CD4-positive, alpha-beta T cell treated with Interleukin-17A for 1 hour (primary cell): ENCODE measurements around the gene MPV17L.
"Not testable (repeated sequence)": the region's sequence is repeated elsewhere in the genome, so short reads cannot be mapped to it uniquely, and the experiment has no call there.

Experiments used
- DNase-seq: peaks from one replicate; pipeline ENCODE4 v3.0.0-alpha.2; 2020

Gene MPV17L

DNA sequence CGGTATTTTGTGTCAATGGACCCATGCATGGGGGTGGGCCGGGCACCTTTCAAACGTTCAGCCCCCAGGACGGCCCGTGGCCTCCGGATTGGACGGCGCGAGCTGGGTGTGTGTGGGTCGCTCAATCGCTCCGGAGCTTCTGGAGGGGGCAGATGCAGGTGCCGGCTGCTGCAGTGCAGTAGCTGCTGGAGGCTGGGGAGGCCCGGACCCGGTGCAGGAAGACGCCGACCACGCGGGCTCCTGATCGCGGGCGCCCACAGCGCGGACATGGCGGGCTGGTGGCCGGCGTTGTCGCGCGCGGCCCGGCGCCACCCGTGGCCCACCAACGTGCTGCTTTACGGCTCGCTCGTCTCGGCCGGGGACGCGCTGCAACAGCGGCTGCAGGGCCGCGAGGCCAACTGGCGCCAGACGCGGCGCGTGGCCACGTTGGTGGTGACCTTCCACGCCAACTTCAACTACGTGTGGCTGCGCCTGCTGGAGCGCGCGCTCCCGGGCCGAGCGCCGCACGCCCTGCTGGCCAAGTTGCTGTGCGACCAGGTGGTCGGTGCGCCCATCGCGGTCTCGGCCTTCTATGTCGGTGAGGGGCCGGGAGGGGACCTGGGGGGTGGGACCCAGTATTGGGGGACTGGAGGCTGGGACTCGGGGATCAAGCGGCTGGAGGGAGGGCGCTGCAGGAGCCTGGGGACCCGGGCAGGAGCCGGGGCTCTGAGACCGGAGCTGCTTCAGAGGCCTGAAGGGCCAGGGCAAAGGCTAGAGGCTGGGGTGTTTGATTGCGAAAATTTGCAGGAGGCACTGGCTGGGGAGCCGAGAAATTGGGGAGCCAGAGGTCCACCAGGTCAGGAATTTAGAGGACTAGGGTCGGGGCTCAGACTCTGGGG lies at the start of gene MPV17L:
TSS of gene MPV17L (plus strand) at position 124 of the 878 bp plus-strand sequence. CDS start at position 268, 144 bp downstream.
- not testable (repeated sequence) for DNase-seq

DNA sequence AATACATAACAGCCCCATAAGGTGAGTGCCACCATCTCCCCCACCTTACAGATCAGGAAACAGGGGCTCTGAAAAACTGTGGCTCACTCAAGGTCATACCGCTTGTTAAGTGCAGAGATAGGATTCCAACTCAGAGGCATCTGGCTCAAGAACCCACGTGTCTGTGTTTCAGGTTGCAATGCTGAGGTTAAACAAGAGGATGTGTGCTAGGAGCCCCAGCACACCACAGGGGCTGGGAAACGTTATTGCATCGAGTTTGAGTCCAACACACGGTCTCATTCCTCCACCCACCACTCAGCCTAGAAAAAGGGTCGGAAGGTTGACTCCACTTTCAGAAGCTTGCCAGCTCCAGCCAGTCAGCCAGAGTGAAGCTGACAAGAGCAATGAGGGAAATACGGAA lies 46.8 kb upstream of the MPV17L start:
- not testable (repeated sequence) for DNase-seq

DNA sequence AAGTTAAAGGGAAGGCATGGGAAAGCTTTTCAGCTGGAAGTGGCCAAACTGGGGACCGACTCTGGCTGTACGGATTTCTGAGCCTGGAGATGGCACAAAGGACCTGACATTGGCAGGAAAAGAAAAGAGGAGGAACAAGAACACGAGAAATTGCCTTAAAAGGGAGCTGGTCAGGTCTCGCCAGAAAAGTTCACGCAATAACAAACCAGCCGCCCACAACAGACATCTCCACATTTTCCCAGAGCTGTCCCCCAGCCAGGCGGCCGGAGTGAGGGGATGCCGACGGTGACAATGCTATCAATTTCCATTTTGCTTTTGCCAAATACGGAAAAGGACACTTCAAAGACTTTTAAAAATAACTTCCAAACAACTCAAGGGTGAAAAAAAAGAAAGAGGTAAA lies 44.3 kb upstream of the MPV17L start:
- DNase-seq = not testable (repeated sequence)

DNA sequence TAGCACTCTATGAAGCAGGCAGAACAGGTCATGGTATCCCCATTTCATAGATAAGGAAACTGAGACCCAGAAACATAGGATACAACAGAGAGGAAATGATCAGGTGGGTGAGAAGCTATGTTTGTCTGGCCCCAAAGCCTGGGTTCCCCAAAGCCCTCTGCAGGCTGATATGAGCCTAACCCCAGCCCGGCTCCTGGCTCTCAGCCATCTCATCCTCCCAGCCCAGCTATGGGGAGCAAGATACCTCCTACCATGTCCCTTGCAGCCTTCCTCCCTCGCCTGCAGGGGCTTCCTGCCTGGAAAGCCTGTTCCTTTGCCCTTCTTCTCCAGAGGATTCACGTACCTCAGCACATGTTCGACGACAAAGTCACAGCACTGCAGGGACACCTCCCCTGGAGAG lies 43.8 kb upstream of the MPV17L start:
- not testable (repeated sequence) for DNase-seq

DNA sequence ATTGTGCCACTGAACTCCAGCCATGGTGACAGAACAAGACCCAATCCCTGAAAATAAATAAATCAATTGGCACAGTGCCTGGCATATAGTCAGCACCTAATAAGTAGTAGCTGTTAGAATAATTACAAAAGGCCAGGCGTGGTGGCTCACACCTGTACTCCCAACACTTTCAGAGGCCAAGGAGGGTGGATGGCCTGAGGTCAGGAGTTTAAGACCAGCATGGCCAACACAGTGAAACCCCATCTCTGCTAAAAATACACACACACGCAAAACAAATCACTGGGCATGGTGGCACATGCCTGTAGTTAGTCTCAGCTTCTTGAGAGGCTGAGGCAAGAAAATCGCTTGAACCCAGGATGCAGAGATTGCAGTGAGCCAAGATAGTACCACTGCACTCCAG lies 42.7 kb upstream of the MPV17L start:
- not testable (repeated sequence) for DNase-seq

DNA sequence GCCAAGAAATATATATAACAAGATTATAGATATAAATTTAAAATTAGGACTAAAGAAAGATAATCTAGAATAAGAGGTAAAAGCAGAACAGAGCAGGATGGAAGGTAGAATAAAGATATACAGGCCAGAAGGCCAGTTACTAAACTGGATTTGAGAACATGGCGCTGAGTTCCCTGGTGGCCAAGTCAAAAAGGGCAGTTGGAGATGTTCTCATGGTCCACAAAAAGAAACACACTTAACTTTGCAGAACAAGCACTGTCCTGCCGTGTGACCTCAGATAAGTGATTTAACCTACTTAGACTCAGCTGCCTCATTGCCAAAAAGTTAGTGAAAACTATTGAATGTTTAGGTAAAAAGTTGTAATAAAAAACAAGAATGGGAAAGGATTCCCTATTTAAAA lies 40.7 kb upstream of the MPV17L start:
- not testable (repeated sequence) for DNase-seq

DNA sequence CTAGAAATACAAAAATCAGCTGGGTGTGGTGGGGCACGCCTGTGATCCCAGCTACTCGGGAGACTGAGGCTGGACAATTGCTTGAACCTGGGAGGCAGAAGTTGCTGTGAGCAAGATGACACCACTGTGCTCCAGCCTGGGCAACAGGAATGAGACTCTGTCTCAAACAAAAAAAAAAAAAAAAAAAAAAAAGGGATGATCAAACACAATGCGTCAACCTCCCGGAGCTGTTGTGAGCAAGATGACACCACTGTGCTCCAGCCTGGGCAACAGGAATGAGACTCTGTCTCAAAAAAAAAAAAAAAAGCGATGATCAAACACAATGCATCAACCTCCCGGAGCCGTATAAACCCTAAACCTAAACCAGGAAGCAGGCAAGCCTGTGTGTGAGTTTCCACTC lies 38.1 kb upstream of the MPV17L start:
- not testable (repeated sequence) for DNase-seq

DNA sequence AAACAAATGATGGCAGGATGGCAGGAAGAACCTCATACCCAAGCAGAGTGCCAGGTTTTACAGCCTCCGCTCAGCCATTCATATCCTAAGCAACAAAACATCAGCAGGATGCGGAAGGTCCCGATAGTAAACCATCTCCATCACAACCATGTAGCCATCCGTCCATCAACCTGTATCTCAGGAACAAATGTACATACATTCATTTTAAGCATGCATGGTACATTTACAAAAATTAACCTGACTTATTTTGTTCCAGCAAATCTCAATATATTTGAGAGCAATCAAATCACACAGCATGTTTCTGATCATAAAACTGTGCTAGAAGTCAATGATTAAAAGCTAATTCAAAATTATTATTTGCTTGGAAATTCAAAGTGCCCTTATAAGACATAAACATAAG lies 17.4 kb upstream of the MPV17L start, which contains the start of gene NPIPA5:
TSS of gene NPIPA5 (minus strand) at position 101 of the 400 bp plus-strand sequence. CDS start at position 101, 0 bp downstream.
- not testable (repeated sequence) for DNase-seq

DNA sequence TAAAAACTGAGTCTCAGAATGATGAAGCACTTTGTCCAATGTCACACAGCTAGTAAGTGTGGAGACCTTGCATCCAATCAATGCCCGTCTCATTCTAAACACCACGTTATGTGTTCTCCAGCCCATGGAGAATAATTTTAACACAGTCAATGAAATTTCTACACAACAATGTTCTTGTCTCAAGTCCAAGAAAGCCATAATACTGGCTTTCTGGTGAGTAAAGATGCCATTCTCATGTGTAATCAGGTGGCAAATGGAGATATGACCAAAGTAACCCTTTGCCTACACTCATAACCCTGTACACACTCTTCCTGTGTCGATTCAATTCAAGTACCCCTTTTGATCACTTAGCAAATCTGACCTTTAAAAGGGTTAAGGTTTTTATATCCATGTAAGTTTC lies 12.7 kb upstream of the MPV17L start:
- not testable (repeated sequence) for DNase-seq

DNA sequence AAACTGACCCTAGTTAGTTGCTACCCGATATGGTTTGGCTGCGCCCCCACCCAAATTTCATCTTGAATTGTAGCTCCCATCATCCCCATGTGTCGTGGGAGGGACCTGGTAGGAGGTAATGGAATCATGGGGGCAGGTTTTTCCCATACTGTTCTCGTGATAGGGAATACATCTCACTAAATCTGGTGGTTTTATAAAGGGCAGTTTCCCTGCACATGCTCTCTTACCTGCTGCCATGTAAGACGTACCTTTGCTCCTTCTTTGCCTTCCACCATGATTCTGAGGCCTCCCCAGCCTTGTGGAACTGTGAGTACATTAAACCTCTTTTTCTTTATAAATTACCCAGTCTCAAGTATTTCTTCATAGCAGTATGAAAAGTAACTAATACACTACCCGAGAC lies 7.5 kb upstream of the MPV17L start:
- not testable (repeated sequence) for DNase-seq

DNA sequence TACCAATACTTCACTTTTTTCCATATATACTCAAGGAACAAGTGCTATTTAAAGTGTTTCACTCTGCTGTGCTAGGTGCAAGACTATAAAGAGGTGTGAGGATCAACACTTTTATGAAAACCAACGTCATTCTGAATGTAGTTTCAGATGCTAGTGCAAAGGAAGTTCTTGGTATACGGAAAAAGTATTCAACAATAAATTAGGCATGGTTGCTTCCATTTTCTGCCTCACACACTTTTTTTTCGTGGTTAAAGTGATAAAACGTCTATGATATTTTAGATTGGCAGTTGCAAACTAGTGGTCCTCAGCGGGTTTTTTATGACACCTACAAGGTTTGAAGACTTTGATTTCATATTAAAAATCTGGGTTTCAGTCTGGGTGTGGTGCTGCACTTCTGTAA lies 5.6 kb upstream of the MPV17L start:
- peak; percentile 15 for DNase-seq

DNA sequence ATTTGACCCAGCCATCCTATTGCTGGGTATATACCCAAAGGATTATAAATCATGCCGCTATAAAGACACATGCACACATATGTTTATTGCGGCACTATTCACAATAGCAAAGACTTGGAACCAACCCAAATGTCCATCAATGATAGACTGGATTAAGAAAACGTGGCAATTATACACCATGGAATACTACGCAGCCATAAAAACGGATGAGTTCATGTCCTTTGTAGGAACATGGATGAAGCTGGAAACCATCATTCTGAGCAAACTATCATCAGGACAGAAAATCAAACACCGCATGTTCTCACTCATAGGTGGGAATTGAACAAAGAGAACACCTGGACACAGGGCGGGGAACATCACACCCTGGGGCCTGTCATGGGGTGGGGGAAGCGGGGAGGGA lies 2.5 kb upstream of the MPV17L start:
- not testable (repeated sequence) for DNase-seq

DNA sequence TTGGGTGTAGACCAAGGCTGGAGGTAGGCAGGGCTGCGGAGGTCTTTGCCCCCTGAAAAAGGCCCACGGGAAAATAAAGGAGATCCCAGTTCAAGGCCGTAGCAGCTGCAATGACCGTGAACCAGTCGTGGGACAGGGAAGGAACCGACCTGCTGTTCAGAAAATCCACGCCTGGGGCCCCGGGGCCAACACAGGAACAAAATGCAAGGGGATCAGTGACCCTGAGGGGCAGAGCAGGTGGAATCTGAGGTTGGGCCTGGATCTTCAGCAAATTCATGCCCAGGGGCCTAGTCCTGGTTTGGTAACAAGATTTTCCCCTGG lies 915 bp downstream of the MPV17L start:
- DNase-seq = not testable (repeated sequence)

DNA sequence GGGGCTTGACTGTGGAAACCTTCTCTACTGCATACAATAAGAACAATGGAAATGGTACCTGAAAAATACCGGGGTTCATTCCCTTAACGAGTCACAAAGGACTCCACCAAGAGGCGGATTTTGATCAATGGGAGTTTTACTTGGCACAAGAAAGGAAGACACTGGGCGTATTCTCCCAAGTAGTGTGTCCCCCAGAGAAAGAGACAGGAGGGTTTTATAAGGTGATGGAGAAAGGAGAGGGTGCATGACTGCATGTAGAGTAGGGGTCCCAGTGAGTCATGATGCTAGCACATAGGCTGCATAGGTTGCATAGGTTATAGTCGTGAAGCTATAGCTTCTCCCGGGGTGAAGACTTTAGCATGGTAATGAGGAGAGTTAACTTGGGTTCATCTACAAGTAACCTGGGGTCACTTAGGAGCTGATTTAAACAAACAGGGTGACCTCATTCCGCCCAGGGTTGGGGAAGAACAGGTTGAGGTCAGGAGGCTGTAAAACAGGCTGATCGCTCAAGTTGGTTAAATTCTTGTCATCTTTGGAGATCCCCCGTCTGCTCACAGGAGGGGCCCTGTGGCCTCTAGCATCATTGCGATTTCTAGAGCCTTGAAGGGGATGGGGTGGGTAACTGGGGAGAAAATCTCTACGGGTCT lies 1.5 kb downstream of the MPV17L start:
- no peak for DNase-seq

DNA sequence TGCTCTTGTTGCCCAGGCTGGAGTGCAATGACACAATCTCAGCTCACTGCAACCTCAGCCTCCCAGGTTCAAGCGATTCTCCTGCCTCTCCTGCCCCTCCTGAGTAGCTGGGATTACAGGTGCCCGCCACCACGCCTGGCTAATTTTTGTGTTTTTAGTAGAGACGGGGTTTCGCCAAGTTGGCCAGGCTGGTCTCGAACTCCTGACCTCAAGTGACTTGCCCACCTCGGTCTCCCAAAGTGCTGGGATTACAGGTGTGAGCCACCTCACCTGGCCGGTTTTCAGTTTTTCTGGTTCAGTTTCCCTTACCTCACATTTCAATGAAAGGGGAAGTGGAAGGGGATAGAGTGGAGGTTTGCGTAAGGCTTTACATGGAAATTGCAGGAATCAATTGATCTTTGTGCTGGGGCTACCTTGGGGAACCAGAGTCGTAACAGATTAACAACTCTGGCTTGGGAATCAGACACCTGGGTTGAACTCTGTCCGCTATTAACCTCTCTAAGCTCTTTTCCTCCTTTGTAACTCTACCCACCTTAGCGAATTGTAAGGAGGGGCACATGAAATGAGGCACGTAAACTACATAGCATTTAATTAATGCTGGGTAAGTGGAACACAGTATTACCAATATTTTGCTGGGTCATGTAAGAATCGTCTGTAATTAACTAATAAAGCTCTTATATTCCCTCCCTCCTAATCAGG lies 3.2 kb downstream of the MPV17L start:
- DNase-seq = no peak

DNA sequence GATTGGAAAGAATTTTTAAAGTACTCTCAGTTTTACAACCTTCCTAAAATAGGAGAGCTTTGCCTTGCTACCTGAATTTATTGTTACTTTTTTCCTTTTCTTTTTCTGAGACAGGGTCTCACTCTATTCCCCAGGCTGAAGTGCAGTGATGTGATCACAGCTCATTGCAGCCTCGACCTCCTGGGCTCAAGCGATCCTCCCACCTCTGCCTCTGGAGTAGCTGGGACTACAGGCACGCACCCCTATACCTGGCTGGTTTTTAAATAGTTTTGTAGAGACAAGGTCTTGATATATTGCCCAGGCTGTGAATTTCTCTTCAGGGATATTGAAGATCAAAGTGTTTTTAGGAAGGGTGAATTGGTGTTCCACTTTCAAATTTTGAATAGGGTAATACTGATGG lies 3.8 kb downstream of the MPV17L start:
- DNase-seq = no peak

DNA sequence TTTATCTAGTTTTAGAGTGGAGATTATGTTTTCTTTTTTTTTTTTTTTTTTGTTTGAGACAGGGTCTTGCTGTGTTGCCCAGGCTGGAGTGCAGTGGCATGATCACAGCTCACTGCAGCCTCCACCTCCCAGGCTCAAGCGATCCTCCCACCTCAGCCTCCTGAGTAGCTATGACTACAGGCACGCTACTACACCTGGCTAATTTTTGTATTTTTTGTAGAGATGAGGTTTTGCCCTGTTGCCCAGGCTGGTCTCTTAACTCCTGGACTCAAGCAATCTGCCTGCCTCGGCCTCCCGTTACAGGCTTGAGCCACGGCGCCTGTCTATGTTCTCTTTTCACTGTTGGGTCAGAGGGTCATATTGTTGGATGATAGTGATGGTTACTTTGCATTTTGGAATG lies 4.8 kb downstream of the MPV17L start:
- not testable (repeated sequence) for DNase-seq

DNA sequence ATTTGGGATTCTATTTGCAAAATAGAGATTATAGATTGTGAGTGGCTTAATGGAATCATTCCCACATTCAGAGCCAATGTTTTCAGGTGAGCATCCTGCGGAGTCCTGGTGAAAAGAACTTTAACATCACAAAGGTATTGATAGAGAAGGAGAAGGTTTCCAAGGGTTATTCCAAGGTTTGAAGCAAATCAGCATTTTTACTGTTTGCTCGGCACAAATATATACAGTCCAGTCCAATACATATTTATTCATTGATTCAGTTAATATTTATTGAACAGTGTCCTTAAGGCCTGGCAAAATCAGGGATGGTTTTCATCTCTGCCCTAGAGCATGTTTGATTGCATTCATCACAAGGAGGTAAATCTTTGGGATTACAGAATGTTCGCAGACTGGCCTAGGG lies 6.4 kb downstream of the MPV17L start:
- no peak for DNase-seq

DNA sequence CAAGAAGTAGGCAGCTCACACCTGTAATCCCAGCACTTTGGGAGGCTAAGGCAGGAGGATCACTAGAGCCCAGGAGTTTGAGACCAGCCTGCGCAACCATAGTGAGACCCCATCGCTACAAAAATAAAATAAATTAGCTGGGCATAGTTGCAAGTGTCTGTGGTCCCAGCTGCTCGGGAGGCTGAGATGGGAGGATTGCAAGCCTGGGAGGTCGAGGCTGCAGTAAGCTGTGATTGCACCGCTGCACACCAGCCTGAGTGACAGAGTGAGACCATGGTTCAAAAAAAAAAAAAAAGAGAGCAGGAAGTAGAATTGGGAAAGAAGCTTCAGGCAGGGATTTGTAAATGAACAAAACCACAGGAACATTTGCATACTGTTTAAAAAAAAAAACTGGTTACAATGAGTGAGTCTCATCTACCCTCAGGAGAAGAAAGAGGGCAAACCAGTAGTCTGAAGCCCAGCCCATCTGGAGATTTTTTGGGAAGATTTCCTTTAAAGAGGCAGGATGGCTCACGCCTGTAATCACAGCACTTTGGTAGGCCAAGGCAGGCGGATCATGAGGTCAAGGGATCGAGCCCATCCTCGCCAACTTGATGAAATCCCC lies 7.9 kb downstream of the MPV17L start:
- no peak for DNase-seq

DNA sequence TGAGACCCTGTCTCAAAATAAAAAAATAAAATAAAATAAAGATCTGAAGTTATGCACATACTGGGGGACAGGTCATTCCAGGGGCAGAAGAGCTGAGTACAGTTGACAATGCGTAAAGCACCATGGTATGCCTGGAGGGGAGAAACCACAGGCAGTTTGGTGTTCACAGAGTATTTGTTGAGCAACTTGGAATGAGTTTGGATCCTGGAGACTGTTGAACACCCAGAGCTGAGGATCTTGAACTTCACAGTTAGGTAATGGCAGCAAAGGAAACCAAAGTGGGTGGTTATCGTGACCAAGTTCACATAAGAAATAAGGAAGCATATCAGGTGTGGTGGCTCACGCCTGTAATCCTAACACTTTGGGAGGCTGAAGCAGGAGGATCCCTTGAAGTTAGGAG lies 8.5 kb downstream of the MPV17L start:
- DNase-seq = not testable (repeated sequence)

DNA sequence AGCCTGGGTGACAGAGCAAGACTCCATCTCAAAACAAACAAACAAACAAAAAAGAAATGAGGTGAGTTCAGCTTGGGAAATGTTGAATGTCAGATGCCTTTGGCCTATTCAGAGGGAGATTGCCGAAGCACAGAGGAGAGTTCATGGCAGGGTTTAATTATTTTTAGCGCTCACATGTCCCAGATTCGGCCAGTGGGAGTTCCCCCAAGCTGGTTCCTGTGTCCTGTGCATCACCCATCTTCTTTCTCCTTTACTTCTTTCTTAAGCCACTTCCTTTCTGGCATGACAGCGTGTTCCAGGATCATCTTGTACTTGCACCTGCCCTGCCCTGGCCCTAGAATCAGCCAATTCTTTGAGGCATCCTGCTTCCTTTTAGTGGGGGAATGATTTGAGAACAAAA lies 9.2 kb downstream of the MPV17L start:
- no peak for DNase-seq

DNA sequence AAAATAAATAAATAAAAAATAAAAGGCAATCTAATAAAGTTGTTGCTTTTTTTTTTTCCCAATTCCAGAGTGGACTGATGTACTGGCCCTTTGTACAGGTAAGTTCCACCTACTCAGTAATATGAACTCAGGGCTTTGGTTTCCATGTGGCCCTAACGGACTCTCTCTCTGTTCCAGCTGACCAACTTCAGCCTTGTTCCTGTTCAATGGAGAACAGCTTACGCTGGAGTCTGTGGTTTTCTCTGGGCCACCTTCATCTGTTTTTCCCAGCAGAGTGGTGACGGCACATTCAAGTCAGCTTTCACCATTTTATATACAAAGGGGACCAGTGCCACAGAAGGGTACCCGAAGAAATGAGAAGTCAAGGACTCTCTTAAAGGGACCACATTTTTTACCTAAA lies 12.2 kb downstream of the MPV17L start:
- DNase-seq = not testable (repeated sequence)

DNA sequence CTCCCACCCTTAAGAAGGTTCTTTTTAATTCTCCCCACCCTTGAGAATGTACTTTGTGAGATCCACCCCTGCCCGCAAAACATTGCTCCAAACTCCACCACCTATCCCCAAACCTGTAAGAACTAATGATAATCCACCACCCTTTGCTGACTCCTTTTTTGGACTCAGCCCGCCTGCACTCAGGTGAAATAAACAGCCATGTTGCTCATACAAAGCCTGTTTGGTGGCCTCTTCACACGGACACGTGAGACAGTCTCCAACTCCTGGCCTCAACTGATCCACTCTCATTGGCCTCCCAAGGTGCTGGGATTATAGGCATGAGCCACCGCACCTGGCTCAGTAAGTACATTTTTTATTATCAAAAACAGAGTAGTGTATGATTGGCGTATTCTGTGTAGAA lies 13.9 kb downstream of the MPV17L start:
- not testable (repeated sequence) for DNase-seq
